ENCODE data around the gene SPACA5B. TPM values are rescaled to one million over a fixed set of nuclear protein-coding genes. Genes with fewer than 3 reads are reported as not detected.
"Not testable (repeated sequence)": the region's sequence is repeated elsewhere in the genome, so short reads cannot be mapped to it uniquely, and the experiment has no call there.

The SPACA5B gene
- total and polyA plus RNA-seq, 4 donors = not detected

DNA sequence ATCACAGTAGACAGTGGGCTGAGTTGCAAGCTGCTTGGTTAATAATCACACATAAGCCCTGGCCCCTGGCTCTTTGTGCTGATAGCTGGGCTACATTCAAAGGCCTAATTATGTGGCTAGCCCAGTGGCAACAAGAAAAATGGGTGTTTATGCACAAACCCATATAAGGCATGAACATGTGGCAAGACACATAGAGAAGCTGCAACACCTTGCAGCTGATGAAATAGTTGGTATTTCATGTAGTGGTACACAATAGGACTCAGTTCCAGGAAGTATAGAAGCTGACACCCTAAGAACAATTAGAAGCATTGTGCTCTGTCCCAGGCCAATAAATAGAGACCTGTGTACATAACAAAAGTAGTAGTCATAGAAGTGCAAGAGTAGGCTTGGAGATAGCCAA is 44.3 kb upstream of the SPACA5B start (continued):
- TF ChIP-seq, protein P1, sequence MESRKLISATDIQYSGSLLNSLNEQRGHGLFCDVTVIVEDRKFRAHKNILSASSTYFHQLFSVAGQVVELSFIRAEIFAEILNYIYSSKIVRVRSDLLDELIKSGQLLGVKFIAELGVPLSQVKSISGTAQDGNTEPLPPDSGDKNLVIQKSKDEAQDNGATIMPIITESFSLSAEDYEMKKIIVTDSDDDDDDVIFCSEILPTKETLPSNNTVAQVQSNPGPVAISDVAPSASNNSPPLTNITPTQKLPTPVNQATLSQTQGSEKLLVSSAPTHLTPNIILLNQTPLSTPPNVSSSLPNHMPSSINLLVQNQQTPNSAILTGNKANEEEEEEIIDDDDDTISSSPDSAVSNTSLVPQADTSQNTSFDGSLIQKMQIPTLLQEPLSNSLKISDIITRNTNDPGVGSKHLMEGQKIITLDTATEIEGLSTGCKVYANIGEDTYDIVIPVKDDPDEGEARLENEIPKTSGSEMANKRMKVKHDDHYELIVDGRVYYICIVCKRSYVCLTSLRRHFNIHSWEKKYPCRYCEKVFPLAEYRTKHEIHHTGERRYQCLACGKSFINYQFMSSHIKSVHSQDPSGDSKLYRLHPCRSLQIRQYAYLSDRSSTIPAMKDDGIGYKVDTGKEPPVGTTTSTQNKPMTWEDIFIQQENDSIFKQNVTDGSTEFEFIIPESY (IDR thresholded peaks at IDR 0.05) = no peak

- Histone ChIP-seq H3K9me3 (ENCODE audit: control insufficient read depth in 4 of 4, low read length in 3 of 4) (no peaks in the 10 kb centered on the region), H3K36me3 (ENCODE audit: control insufficient read depth in 4 of 4, insufficient read depth in 3 of 4, low read depth in 1 of 4, low read length in 3 of 4) (no peaks in the 10 kb centered on the region), H3K27ac (ENCODE audit: low read depth in 1 of 2, low read length in 2 of 2) (no peak overlapping the region), H3K9ac (ENCODE audit: low read depth in 1 of 2, low read length in 2 of 2) (no peak overlapping the region), H3K27me3 (ENCODE audit: control insufficient read depth in 4 of 4, insufficient read depth in 4 of 4, low read length in 3 of 4) (no peaks in the 10 kb centered on the region), H3K4me1 (ENCODE audit: control insufficient read depth in 4 of 4, insufficient read depth in 4 of 4, low read length in 3 of 4) (no peaks in the 10 kb centered on the region), H3K4me3 (ENCODE audit: low read depth in 1 of 3, low read length in 3 of 3) (no peak overlapping the region)
- TF ChIP-seq, protein P2, sequence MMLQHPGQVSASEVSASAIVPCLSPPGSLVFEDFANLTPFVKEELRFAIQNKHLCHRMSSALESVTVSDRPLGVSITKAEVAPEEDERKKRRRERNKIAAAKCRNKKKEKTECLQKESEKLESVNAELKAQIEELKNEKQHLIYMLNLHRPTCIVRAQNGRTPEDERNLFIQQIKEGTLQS (IDR thresholded peaks at IDR 0.05) = no peak
- TF ChIP-seq RAD21 (IDR thresholded peaks at IDR 0.05) = no peak
- no peak for TF ChIP-seq YY1 (IDR thresholded peaks at IDR 0.05)
- no peak for TF ChIP-seq SP1 (IDR thresholded peaks at IDR 0.05)
- TF ChIP-seq REST (IDR thresholded peaks at IDR 0.05) = no peak
- no peak for TF ChIP-seq HNF4G (IDR thresholded peaks at IDR 0.05)
- TF ChIP-seq FOXA1 (IDR thresholded peaks at IDR 0.05) = no peak
- no peak for TF ChIP-seq HNF4A (conservative IDR thresholded peaks at IDR 0.05)
- TF ChIP-seq TAF1 (conservative IDR thresholded peaks at IDR 0.05) = no peak
- TF ChIP-seq, protein P3, sequence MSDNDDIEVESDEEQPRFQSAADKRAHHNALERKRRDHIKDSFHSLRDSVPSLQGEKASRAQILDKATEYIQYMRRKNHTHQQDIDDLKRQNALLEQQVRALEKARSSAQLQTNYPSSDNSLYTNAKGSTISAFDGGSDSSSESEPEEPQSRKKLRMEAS (IDR thresholded peaks at IDR 0.05) = no peak
- TF ChIP-seq JUND (IDR thresholded peaks at IDR 0.05) = no peak
- TF ChIP-seq, protein P1 (IDR thresholded peaks at IDR 0.05) = no peak
- no peak for TF ChIP-seq RXRA (IDR thresholded peaks at IDR 0.05)
- no peak for TF ChIP-seq GABPA (IDR thresholded peaks at IDR 0.05 in 1 of 2, conservative IDR thresholded peaks at IDR 0.05 in 1 of 2)
- no peak for TF ChIP-seq NR2F2 (IDR thresholded peaks at IDR 0.05)
- TF ChIP-seq FOXA2 (IDR thresholded peaks at IDR 0.05) = no peak
- no peak for TF ChIP-seq EGR1 (IDR thresholded peaks at IDR 0.05; ENCODE audit: low read depth in 2 of 2)
- TF ChIP-seq, protein P4, sequence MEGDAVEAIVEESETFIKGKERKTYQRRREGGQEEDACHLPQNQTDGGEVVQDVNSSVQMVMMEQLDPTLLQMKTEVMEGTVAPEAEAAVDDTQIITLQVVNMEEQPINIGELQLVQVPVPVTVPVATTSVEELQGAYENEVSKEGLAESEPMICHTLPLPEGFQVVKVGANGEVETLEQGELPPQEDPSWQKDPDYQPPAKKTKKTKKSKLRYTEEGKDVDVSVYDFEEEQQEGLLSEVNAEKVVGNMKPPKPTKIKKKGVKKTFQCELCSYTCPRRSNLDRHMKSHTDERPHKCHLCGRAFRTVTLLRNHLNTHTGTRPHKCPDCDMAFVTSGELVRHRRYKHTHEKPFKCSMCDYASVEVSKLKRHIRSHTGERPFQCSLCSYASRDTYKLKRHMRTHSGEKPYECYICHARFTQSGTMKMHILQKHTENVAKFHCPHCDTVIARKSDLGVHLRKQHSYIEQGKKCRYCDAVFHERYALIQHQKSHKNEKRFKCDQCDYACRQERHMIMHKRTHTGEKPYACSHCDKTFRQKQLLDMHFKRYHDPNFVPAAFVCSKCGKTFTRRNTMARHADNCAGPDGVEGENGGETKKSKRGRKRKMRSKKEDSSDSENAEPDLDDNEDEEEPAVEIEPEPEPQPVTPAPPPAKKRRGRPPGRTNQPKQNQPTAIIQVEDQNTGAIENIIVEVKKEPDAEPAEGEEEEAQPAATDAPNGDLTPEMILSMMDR (IDR thresholded peaks at IDR 0.05; ENCODE audit: low read depth, low read length, missing input control) = no peak
- DNase-seq (ENCODE audit: low spot score) = no peak
- 74% methylated on average over 5 of the region's 5 CpGs for WGBS
These were observed 40.3 kb upstream of the SPACA5B start for GRCh38 chrX:48090123-48090522.

DNA sequence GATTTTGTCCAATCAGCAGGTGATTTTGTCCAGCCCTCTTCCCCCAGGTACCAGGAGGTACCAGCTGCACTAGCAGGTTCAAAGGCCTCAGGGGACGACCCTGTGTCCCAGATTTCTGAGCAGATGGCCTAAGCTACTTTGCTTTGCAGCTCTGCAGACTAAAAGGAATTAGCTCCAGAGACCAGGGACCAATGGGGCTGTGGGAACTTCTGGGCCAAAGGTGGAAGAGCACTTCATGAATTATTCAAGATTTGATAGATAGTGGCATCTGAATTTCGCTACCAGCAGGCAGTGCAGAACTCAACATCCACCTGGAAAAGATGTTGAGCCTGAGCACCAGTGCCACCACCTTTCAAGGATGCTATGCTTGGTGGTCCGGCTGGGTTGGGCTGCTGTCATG is 37.9 kb upstream of the SPACA5B start:
- H3K4me3 ChIP-seq (ENCODE audit: low read depth in 1 of 3, low read length in 3 of 3); H3K36me3 ChIP-seq (ENCODE audit: control insufficient read depth in 4 of 4, insufficient read depth in 3 of 4, low read depth in 1 of 4, low read length in 3 of 4); H3K27me3 ChIP-seq (ENCODE audit: control insufficient read depth in 4 of 4, insufficient read depth in 4 of 4, low read length in 3 of 4); H3K9me3 ChIP-seq (ENCODE audit: control insufficient read depth in 4 of 4, low read length in 3 of 4); H3K4me1 ChIP-seq (ENCODE audit: control insufficient read depth in 4 of 4, insufficient read depth in 4 of 4, low read length in 3 of 4); DNase-seq (ENCODE audit: low spot score); H3K9ac ChIP-seq (ENCODE audit: low read depth in 1 of 2, low read length in 2 of 2); H3K27ac ChIP-seq (ENCODE audit: low read depth in 1 of 2, low read length in 2 of 2): not testable (repeated sequence)
- 79% methylated on average over 3 of the region's 3 CpGs for WGBS

All from liver (tissue), 9 donors.